ENCODE results near the gene SIVA1. TPM values are rescaled to one million over a fixed set of nuclear protein-coding genes. Genes with fewer than 3 reads are reported as not detected.
A peak's percentile ranks its signal among the peaks of the same experiment; 100 is the strongest.
"Not testable (repeated sequence)": the region's sequence is repeated elsewhere in the genome, so short reads cannot be mapped to it uniquely, and the experiment has no call there.

Gene SIVA1
- total and polyA plus RNA-seq, 8 donors: 29.1 to 136 (median 42.6) TPM

DNA sequence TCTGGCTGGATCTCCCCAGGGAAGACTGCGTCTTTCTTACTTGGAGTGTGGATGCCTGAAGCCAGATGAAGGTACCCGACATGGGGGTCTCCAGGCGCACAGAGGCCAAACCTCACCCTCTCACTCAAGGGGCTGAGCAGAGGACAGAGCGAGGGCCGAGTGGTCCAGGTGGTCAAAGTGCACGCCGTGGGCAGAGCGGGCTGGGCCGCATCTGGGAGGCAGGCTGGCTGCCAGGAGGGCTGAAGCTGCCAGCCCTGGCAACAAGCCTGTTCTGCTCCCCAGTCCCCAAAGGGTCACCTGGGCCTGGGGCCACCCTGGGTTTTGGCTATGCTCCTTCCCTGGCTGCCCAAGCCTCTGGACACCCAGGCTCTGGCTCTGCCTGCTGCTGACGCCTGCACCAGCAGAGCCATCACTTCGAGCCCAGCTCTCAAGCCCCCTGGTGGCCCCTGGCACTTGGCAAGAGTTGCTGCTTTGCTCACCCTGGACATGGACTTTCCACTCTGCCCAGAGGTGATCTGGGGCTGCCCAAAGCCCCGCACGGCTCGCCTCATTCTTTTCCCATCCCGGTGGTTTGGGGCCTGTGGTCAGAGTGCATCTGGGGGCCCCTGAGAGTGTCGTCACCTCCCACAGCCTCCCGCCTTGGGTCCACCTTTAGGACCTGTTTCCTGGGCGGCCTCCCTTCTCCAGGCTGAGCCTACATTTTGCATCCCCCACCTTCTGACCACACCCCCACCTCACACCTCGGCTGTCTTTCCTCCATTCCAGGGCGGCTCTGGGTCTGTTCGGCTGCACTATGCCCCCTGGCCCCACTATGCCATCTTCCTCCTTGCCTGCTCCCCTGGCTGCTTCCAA, 26.1 kb upstream of the SIVA1 start:
- no peak overlapping the region for H3K4me3 ChIP-seq
- no peaks in the 10 kb centered on the region for H3K27me3 ChIP-seq
- 64 to 70% methylated on average over 18 to 21 of the region's 21 CpGs for WGBS, 2 donors
- peak in 1 of 6 donors; percentile 45 for DNase-seq
- peaks cover 0 to 3% (median 0%) of the 10 kb centered on the region in 3 donors for H3K4me1 ChIP-seq
- H3K27ac ChIP-seq: no peak overlapping the region
- intact Hi-C loops (cut with DNase I): no loop called here
- H3K36me3 ChIP-seq: no peaks in the 10 kb centered on the region
- H3K9me3 ChIP-seq: no peaks in the 10 kb centered on the region
- no peak for ATAC-seq
- no peak for FAIRE-seq
- TF ChIP-seq, protein P1, sequence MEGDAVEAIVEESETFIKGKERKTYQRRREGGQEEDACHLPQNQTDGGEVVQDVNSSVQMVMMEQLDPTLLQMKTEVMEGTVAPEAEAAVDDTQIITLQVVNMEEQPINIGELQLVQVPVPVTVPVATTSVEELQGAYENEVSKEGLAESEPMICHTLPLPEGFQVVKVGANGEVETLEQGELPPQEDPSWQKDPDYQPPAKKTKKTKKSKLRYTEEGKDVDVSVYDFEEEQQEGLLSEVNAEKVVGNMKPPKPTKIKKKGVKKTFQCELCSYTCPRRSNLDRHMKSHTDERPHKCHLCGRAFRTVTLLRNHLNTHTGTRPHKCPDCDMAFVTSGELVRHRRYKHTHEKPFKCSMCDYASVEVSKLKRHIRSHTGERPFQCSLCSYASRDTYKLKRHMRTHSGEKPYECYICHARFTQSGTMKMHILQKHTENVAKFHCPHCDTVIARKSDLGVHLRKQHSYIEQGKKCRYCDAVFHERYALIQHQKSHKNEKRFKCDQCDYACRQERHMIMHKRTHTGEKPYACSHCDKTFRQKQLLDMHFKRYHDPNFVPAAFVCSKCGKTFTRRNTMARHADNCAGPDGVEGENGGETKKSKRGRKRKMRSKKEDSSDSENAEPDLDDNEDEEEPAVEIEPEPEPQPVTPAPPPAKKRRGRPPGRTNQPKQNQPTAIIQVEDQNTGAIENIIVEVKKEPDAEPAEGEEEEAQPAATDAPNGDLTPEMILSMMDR (IDR thresholded peaks at IDR 0.05): no peak

GRCh38 chr14:104728631-104729030, 24.3 kb upstream of the SIVA1 start:
- no peak overlapping the region for H3K27ac ChIP-seq
- no peaks in the 10 kb centered on the region for H3K27me3 ChIP-seq
- TF ChIP-seq, protein P1 (IDR thresholded peaks at IDR 0.05): no peak
- peak in 1 of 6 donors; percentile 22 for DNase-seq
- intact Hi-C loops (cut with DNase I): no loop called here
- H3K9me3 ChIP-seq: no peaks in the 10 kb centered on the region
- no peaks in the 10 kb centered on the region for H3K36me3 ChIP-seq
- FAIRE-seq: no peak
- 94 to 97% methylated on average over 17 of the region's 17 CpGs for WGBS, 2 donors
- H3K4me1 ChIP-seq: no peaks in the 10 kb centered on the region
- H3K4me3 ChIP-seq: no peak overlapping the region
- no peak for ATAC-seq

DNA sequence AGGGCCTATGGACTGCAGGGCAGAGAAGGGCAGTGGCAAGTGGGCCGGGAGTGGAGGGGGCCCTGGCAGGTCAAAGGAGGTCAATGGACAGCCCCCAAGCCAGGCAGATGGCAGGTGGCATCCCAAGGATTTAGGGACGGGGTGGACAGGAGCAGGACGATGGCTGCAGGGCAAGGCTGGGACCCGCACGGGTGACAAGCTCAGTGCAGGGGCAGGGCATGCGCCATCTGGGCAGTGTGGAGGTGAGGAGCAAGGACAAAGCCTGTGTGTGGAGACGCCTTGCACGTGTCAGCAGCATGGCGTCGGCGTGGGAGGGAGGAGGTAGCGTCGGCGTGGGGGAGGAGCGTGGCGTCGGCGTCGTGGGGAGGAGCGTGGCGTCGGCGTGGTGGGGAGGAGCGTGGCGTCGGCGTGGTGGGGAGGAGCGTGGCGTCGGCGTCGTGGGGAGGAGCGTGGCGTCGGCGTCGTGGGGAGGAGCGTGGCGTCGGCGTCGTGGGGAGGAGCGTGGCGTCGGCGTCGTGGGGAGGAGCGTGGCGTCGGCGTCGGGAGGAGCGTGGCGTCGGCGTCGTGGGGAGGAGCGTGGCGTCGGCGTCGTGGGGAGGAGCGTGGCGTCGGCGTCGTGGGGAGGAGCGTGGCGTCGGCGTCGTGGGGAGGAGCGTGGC, 23.6 kb upstream of the SIVA1 start:
- intact Hi-C loops (cut with DNase I); ATAC-seq; FAIRE-seq: not testable (repeated sequence)

DNA sequence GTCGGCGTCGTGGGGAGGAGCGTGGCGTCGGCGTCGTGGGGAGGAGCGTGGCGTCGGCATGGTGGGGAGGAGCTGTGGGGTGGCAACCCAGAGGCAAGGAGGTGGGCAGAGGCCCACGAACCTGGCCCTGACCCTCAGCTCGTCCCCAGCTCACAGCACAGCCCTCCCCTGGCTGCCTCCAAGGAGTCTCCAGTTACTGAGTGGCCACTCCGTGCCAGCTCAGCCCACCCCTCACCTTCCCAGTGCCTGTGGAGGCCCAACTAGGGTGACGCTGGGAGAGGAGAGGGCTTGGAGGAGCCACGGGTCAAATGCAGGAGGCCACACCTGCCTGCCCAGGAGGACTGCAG, 23.1 kb upstream of the SIVA1 start:
- H3K27me3 ChIP-seq: no peaks in the 10 kb centered on the region
- FAIRE-seq: no peak
- no peak overlapping the region for H3K4me3 ChIP-seq
- H3K9me3 ChIP-seq: no peaks in the 10 kb centered on the region
- DNase-seq: no peak
- H3K36me3 ChIP-seq: no peaks in the 10 kb centered on the region
- no peaks in the 10 kb centered on the region for H3K4me1 ChIP-seq
- TF ChIP-seq, protein P1 (IDR thresholded peaks at IDR 0.05): no peak
- ATAC-seq: no peak
- 93 to 99% methylated on average over 5 to 16 of the region's 16 CpGs for WGBS, 2 donors
- H3K27ac ChIP-seq: no peak overlapping the region
- intact Hi-C loops (cut with DNase I): no loop called here

More for the DNA sequence above, 23.6 kb upstream of the SIVA1 start:
- H3K9me3 ChIP-seq, H3K36me3 ChIP-seq, H3K27ac ChIP-seq, H3K27me3 ChIP-seq, H3K4me1 ChIP-seq, H3K4me3 ChIP-seq, DNase-seq: not testable (repeated sequence)
- 96% methylated on average over 34 to 70 of the region's 73 CpGs for WGBS, 2 donors

- Histone ChIP-seq H3K36me3 (no peaks in the 10 kb centered on the region), H3K4me1 (no peaks in the 10 kb centered on the region), H3K27ac (no peak overlapping the region), H3K27me3 (no peaks in the 10 kb centered on the region), H3K4me3 (no peak overlapping the region), H3K9me3 (no peaks in the 10 kb centered on the region)
- no peak for DNase-seq
- no peak for ATAC-seq
- WGBS, 2 donors: 93 to 94% methylated on average over 5 of the region's 5 CpGs
- intact Hi-C loops (cut with DNase I): no loop called here
- no peak for FAIRE-seq
- TF ChIP-seq, protein P1 (IDR thresholded peaks at IDR 0.05): no peak
These were observed 22.5 kb upstream of the SIVA1 start for GRCh38 chr14:104730487-104730886.
